Prostate gland (tissue), 2 donors: ENCODE results near the gene UST.

Experiments
- POLR2A ChIP-seq: fragments of 450-650 bp; IDR thresholded peaks from one replicate; pipeline ENCODE4 v1.6.1; 2016; ENCODE audit warnings: antibody characterized with exemption, mild to moderate bottlenecking
- POLR2AphosphoS5 ChIP-seq: sonication (generic); formaldehyde crosslinking; IDR thresholded peaks from one replicate; pipeline ENCODE4 v1.6.1; 2017; ENCODE audit warnings: antibody characterized with exemption
- TF ChIP-seq, protein P1 (sequence below), 4 experiments: fragments of 200-600 bp in 2 of 4; fragments of 450-650 bp in 2 of 4; sonication (generic) in 2 of 4; IDR thresholded peaks; 1 replicate in 3 of 4; 2 replicates in 1 of 4; pipeline ENCODE4 v1.5.1; 2016 to 2019; ENCODE audit warnings: antibody characterized with exemption in 4 of 4, mild to moderate bottlenecking in 2 of 4, moderate library complexity in 2 of 4

DNA sequence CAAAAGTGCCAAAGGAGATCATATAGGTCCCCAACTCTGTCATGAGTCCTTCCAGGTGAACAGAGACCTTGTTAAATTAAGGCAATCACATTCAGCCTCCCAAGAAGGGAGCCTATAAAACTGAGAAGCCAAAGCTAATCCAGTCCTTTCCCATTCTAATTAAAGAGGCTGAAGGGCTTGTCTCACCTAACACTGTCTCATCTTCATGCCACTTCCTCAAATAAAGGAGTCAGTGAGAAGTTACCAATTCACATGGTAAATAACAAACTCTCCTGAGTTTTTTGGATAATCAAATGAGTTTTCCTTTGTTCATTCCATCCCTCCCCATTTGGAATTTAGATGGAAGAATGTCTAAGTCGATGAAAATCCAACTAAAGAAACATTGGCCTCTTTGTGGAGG lies 242.8 kb downstream of the UST start:
- TF ChIP-seq, protein P1, sequence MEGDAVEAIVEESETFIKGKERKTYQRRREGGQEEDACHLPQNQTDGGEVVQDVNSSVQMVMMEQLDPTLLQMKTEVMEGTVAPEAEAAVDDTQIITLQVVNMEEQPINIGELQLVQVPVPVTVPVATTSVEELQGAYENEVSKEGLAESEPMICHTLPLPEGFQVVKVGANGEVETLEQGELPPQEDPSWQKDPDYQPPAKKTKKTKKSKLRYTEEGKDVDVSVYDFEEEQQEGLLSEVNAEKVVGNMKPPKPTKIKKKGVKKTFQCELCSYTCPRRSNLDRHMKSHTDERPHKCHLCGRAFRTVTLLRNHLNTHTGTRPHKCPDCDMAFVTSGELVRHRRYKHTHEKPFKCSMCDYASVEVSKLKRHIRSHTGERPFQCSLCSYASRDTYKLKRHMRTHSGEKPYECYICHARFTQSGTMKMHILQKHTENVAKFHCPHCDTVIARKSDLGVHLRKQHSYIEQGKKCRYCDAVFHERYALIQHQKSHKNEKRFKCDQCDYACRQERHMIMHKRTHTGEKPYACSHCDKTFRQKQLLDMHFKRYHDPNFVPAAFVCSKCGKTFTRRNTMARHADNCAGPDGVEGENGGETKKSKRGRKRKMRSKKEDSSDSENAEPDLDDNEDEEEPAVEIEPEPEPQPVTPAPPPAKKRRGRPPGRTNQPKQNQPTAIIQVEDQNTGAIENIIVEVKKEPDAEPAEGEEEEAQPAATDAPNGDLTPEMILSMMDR (IDR thresholded peaks at IDR 0.05) = no peak
- no peak for TF ChIP-seq POLR2AphosphoS5
- TF ChIP-seq POLR2A = no peak
